OCI-LY7 (cell line): Measurements from ENCODE around the gene E4F1. TPM values are rescaled to one million over a fixed set of nuclear protein-coding genes. Genes with fewer than 3 reads are reported as not detected.

Experiments
- BruUV-seq: library from RNA; stranded (reverse); fragments of 400-500 nt; replicated peaks from 2 replicates; lab custom pipeline; 2021; lab: Mats Ljungman, UMichigan
- CTCF ChIA-PET: fragments of 300-600 bp; sonication (Branson Sonifier 250); formaldehyde crosslinking; loops from one replicate; lab custom pipeline; 2022; ENCODE audit warnings: antibody characterized with exemption; ENCODE audit not compliant: unreplicated experiment; lab: Charles Lee
- POLR2A ChIA-PET: fragments of 300-600 bp; sonication (Branson Sonifier 250); formaldehyde crosslinking; loops from one replicate; lab custom pipeline; 2022; ENCODE audit warnings: antibody characterized with exemption; lab: Charles Lee
- DNase-seq: peaks from one replicate; pipeline ENCODE4 v3.0.0-alpha.2; 2015; ENCODE audit warnings: low spot score
- H2AFZ ChIP-seq: fragments of 200-600 bp; sonication (generic), shearing (Covaris generic); 2 replicates; pipeline ENCODE4 v1.6.1; 2014; ENCODE audit warnings: mild to moderate bottlenecking, antibody characterized with exemption, low read length, moderate library complexity
- H3K27ac ChIP-seq: fragments of 200-600 bp; sonication (generic); 2 replicates; pipeline ENCODE4 v1.5.1; 2014; ENCODE audit warnings: mixed run types, low read depth, mild to moderate bottlenecking, moderate library complexity, low read length, inconsistent platforms; ENCODE audit not compliant: poor library complexity, severe bottlenecking
- H3K36me3 ChIP-seq: fragments of 200-600 bp; sonication (generic); 2 replicates; pipeline ENCODE4 v1.6.1; 2014; ENCODE audit warnings: mild to moderate bottlenecking, antibody characterized with exemption, low read length, moderate library complexity, mixed read lengths; ENCODE audit not compliant: insufficient read depth
- H3K4me1 ChIP-seq: fragments of 200-600 bp; sonication (generic); 2 replicates; pipeline ENCODE4 v1.5.1; 2014; ENCODE audit warnings: mild to moderate bottlenecking, low read length; ENCODE audit not compliant: insufficient read depth, poor library complexity, severe bottlenecking
- H3K4me2 ChIP-seq: fragments of 200-600 bp; sonication (generic); 2 replicates; pipeline ENCODE4 v1.6.1; 2014; ENCODE audit warnings: mild to moderate bottlenecking, low read length
- H3K4me3 ChIP-seq: fragments of 200-600 bp; sonication (generic); 2 replicates; pipeline ENCODE4 v1.5.1; 2014; ENCODE audit warnings: mild to moderate bottlenecking, low read depth, low read length; ENCODE audit not compliant: poor library complexity, severe bottlenecking
- H3K79me2 ChIP-seq: fragments of 200-600 bp; sonication (generic); 2 replicates; pipeline ENCODE4 v1.6.1; 2016; ENCODE audit warnings: low read depth, mild to moderate bottlenecking, low read length, moderate library complexity, mixed read lengths; ENCODE audit not compliant: insufficient read depth
- H3K9me2 ChIP-seq: fragments of 200-600 bp; sonication (generic); 2 replicates; pipeline ENCODE4 v1.6.1; 2016; ENCODE audit warnings: mild to moderate bottlenecking, low read length, mixed read lengths; ENCODE audit not compliant: insufficient read depth
- H3K9me3 ChIP-seq: fragments of 200-600 bp; sonication (generic); 2 replicates; pipeline ENCODE4 v1.6.1; 2014; ENCODE audit warnings: mild to moderate bottlenecking, mixed run types, low read length, mixed read lengths
- H4K20me1 ChIP-seq: fragments of 200-600 bp; sonication (generic); 2 replicates; pipeline ENCODE4 v1.6.1; 2014; ENCODE audit warnings: mild to moderate bottlenecking, antibody characterized with exemption, low read length, moderate library complexity, mixed read lengths; ENCODE audit not compliant: insufficient read depth
- CTCF ChIP-seq: fragments of 200-600 bp; sonication (generic); conservative IDR thresholded peaks from 2 replicates; pipeline ENCODE4 v1.5.1; 2014; ENCODE audit warnings: mild to moderate bottlenecking, antibody characterized with exemption, low read length, moderate library complexity, mixed read lengths
- EZH2phosphoT487 ChIP-seq: fragments of 200-600 bp; sonication (generic); IDR thresholded peaks from 2 replicates; pipeline ENCODE4 v1.6.1; 2018; ENCODE audit warnings: low read depth, borderline replicate concordance, mild to moderate bottlenecking, mixed run types, antibody characterized with exemption, low read length, moderate library complexity, mixed read lengths
- intact Hi-C: fragments of 100-400 bp; cut with micrococcal nuclease; formaldehyde crosslinking; loops from one replicate; pipeline ENCODE4 v1.10.0; 2022; ENCODE audit not compliant: unreplicated experiment
- total RNA-seq, 2 experiments: library from RNA; depleted of rRNA in 1 of 2; stranded (reverse); fragments of >200 nt in 1 of 2; shearing (Covaris generic) in 1 of 2; gene quantifications; 2 replicates each; pipeline ENCODE4 v1.2.3, GENCODE V29; 2014 to 2022

The E4F1 gene
- total RNA-seq, 2 experiments from 2014 or later = 42.3 to 59.6 TPM

- Histone ChIP-seq H4K20me1 (no peaks in the 10 kb centered on the region), H3K4me1 (no peaks in the 10 kb centered on the region), H3K4me3 (no peak overlapping the region), H3K9me2 (no peaks in the 10 kb centered on the region), H3K4me2 (no peak overlapping the region), H2AFZ (no peak overlapping the region), H3K9me3 (no peaks in the 10 kb centered on the region), H3K36me3 (peaks cover 76% of the 10 kb centered on the region), H3K79me2 (no peaks in the 10 kb centered on the region), H3K27ac (no peak overlapping the region)
- intact Hi-C loops = no loop called here
- DNase-seq = no peak
- ChIA-PET CTCF (interaction anchor here (0.6 kb wide), 1 partner anchor 14 kb away, joined by 16 read pairs; no protein-coding TSS in a partner anchor), POLR2A (no interaction called here)
- no TSS peak for BruUV-seq
- TF ChIP-seq CTCF (no peak), EZH2phosphoT487 (no peak)
These were observed 11.9 kb downstream of the E4F1 start for GRCh38 chr16:2235234-2235651.

DNA sequence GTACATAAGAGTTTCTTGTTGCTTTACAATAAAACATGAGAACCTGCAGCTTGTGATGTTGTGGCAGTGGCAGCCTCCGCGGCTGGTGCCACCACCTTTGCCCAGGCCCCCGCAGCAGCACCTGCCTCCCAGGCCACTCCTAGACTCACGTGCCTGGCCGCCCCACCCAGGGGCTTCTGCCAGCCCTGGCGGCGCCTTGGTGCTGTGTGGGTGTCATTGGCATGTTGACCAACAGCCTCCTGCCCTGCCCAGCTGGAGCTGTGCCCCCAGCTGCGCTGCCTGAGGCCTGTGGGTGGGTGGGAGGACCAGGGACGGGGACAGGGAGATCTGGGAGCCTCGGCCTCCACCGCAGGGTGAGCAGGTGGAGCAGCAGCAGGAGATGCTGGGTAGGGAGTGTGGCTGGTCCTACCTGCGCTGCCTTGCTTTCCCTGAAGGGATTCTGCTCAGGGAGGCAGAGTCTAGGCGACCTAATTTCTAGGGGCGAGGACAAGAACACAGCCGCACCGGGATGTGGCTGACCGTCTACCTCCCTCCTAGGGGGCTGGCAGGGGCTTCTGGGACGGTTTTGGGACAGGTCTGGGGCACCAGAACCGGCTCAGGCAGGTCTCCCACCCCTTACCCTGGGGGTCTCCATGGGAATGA, 12.4 kb downstream of the E4F1 start:
- Histone ChIP-seq H3K79me2 (no peaks in the 10 kb centered on the region), H3K9me2 (no peaks in the 10 kb centered on the region), H3K9me3 (no peaks in the 10 kb centered on the region), H3K4me2 (no peak overlapping the region), H3K4me3 (no peak overlapping the region), H4K20me1 (no peaks in the 10 kb centered on the region), H3K4me1 (no peaks in the 10 kb centered on the region), H3K36me3 (peaks cover 72% of the 10 kb centered on the region), H2AFZ (no peak overlapping the region), H3K27ac (no peak overlapping the region)
- no peak for DNase-seq
- CTCF ChIA-PET = interaction anchor here (0.6 kb wide), 1 partner anchor 14 kb away, joined by 16 read pairs; no protein-coding TSS in a partner anchor
- intact Hi-C loops = no loop called here
- TF ChIP-seq CTCF (no peak), EZH2phosphoT487 (no peak)
- no TSS peak for BruUV-seq
- POLR2A ChIA-PET = no interaction called here
